Cerebellar cortex (tissue), 1 donor: ENCODE data around the gene RPTOR.
A peak's percentile ranks its signal among the peaks of the same experiment; 100 is the strongest.

Experiments used
- DNase-seq: peaks from one replicate; pipeline ENCODE4 v3.0.0-alpha.2; 2015; ENCODE audit warnings: low spot score

RPTOR gene

DNA sequence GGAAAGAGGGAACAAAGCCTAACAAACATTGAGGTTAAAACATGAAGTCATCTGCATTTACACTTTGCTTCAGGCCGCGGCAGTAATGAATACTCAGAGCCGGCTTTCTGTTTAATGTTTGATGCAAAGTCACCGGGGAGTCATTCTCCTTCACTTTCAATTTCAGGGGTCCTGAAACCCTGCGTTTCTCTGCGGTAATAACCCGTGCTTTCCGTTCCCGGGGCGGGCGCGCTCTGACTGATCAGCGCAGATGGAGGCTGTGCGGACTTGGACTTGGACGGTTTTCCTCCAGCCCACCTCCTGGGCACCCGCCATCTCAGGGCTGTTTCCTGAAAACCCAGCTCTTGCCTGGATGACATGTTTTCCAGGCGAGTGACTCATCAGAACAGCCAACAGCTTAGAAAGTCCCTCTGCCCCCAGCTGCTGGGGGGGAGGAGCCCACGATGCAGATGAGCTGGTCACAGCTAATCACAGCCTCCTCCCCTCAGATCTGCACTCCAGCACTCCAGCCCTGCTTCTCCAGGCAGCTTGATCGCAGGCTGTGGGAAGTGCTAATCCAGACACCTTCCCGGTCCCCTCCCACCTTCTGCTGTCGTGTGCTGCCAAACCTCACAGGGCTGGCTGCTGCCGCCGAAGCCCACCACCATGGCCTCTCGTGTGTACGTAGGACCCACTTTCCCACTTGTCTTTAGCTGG lies 288.4 kb downstream of the RPTOR start:
- DNase-seq = peak; percentile 63

DNA sequence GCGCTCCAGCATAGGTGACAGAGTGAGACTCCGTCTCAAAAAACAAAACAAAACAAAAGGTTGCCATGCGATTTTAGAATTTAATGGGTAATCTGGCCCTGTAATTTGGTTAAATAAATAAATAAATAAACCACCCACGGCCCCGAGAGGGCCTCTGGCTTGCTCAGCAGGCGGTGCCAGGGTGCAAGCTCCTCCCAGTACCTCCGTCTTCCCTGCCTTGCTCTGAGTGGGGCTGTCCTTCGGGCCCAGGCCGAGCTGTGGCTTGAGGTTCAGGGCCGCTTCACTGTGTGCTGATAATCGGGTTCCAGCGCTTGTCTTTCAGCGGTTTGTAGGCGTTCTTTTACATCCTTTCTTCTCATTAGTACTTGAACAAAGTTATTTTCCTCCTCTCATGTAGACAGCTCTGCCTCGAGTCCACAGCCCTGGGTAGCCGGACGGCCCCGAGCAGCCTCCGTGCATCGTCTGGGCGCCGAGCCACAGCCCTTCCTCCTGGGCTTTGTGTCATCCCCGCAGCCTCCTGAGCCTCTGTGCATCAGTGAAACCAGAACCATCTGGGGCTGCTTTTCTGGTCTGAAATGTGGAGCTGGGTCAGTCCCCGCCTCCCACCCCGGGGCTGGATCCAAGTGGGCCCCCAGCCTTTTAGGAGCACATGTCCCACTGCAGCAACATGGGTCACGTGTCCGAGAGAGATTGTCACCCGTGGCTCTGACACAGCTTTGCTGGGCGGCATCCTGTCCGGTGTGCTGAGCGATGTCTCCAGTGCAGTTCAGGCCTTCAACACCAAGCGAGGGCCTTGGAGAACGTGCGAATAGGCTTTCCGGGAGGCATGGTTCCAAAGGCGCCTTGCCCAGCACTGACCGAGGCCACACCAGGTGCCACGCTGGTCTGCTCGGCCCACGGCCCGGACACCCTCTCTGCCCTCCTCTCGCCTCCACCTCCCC lies 289.6 kb downstream of the RPTOR start:
- DNase-seq = peak; percentile 72

GRCh38 chr17:80834893-80835275 lies 290.2 kb downstream of the RPTOR start:
- no peak for DNase-seq

- no peak for DNase-seq
Observed at GRCh38 chr17:80835816-80836657, 291.4 kb downstream of the RPTOR start.

DNA sequence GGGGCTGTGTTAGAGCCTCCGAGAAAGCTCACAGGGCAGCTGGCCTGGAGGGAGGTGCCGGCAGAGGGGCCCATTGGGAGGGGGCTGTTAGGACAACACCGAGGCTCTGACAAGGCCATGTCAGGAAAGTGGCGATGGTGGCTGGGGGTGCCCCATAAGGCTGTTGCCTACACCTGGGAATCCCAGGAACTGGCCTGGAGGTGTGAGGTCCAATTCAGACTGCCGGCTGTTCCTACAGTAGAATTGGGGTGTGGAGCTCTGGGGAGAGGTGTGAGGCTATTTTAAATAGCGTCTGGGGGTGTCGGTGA lies 292.0 kb downstream of the RPTOR start:
- DNase-seq = no peak

DNA sequence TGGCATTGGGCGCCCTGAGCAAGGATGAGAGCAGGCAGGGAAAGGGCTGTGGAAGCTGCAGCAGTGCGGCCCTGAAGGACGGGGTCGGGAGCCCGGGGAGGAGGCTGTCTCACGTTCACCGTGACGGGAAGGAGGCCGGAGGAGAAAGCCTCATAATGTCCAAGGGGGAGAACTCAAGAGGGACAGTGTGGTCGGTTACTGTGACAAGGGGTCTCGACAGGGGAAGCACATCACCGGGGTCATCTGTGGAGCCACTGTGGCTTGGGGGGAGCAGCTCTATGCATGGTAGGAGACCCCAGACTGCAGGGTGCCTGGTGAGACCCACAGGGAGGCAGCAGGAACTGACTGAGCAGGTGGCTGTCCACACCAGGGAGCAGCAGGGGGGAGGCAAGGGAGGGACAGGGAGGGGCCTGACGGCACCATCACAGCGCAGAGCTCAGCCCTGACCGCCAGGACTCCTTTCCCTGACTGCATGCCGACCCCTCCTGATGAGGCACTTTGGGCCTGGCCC lies 292.4 kb downstream of the RPTOR start:
- DNase-seq = no peak

GRCh38 chr17:80837711-80838110 lies 293.1 kb downstream of the RPTOR start:
- DNase-seq = no peak

DNA sequence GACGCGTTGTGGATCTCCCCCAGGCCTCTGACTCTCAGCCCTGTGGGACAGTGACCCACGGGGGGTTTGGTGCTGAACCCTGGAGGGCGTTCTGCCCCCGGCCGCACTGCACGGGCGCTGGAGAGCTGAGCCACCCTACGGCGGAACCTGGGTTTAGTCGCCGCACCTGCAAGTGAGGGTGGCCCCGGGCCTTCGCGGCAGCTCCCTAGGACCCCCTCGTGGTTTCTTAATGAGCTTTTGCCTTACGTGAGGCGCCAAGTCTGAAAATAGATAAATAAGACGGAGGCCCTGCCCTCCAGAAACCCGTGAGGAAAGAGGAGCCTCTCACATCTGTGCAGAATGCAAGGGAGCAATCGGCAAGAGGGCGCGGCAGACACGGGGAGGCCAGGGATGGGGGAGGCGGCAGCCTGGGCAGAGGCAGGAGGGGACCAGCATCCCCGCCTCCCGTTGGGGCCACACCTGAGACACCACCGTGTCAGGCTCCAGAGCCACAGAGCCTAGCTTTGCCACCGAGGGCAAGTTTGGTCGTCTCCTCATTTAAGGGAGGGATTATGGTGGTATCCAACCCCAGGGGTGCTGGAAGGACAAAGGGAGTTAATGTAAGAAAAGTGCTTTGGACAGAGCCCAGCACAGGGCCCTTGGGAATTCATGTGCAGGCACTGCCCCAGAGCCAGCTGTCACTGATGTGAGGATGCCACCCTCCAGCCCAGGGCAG lies 293.8 kb downstream of the RPTOR start:
- DNase-seq = no peak

DNA sequence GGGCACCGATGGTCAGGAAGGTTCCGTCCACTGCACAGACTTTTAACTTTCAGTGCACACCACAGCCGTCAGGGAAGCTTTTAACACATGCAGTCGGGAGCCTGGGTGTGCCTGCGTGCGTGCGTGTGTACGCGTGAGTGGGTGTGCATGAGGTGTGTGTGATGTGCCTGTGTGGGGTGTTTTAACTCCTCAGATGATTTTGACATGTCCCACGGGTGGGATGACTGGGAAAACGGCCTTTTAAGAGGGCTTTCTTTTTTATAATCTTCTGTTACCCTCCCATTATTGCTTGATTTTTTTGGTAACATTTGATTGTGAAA lies 294.3 kb downstream of the RPTOR start:
- DNase-seq = no peak

- peak; percentile 73 for DNase-seq
Observed at GRCh38 chr17:80839511-80839941, 294.9 kb downstream of the RPTOR start.

- DNase-seq = no peak
Observed at GRCh38 chr17:80839970-80840369, 295.3 kb downstream of the RPTOR start.

- no peak for DNase-seq
Observed at GRCh38 chr17:80842456-80843013, 297.9 kb downstream of the RPTOR start.

GRCh38 chr17:80843741-80844156 lies 299.1 kb downstream of the RPTOR start:
- DNase-seq = peak; percentile 55

GRCh38 chr17:80844418-80844990 lies 299.9 kb downstream of the RPTOR start:
- DNase-seq = no peak

DNA sequence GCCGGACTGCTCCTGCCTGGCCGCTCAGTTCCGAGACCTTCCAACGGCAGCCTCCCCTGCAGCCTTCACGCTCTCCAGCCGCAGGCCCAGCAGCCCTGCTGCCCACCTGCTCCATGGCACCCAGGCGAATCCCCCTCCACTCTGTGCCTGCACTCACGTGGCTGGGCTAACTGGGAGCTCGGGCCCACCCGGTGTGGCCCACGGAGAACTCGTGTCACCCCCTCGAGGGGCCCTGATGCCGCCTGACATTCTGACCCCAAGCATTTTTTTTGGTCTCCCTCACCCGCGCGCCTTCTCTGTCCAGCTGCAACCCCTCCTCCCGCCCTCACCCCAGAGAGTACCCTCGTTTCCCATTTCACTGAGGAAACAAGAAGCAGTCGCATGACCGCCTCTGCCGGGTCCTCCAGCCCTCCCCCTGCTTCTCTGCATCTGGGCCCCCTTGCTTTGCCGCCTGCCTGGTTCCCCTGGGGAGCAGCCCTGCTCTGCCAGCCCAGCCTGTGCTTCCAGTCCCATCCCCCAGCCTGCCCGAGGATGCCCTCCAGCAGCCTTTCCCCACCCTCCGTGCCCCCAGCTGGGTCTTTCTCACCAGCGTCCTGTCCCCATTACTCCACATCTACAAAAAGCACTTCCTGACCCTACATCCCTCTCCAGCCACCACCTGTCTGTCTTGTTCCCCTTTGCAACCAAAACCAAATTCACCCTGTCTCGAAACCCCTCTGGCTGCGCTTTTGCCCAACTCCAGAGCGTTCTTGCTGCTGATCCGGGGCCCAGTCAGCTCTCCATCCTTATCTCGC lies 300.6 kb downstream of the RPTOR start:
- DNase-seq = no peak

- peak; percentile 74 for DNase-seq
Observed at GRCh38 chr17:80845863-80846671, 301.4 kb downstream of the RPTOR start.

DNA sequence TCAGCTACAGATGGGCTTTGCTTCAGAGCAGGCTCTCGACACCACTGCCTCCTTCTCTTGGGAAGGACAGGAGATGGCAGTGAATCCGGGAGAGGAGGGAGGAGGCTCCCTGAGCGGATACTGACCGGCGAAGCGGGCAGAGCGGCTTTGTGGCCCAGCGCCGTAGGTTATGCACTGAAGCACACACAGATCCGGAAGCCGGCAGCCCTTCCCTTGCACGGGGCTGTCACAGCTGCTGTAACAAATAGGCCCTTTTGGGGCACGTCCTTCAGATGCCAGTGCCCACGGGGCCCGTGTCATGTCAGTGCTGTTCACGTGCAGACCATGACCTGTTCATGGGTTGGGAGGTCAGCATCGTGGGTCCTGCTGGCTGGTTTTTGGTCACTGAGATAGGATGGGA lies 302.3 kb downstream of the RPTOR start:
- DNase-seq = no peak

- DNase-seq = no peak
Observed at GRCh38 chr17:80847496-80848230, 303.0 kb downstream of the RPTOR start.
